Measurements from ENCODE around the gene SF3B1. TPM values are rescaled to one million over a fixed set of nuclear protein-coding genes. Genes with fewer than 3 reads are reported as not detected.

Gene SF3B1
- total RNA-seq, 1 donor from 2014 or later, result 143 TPM

DNA sequence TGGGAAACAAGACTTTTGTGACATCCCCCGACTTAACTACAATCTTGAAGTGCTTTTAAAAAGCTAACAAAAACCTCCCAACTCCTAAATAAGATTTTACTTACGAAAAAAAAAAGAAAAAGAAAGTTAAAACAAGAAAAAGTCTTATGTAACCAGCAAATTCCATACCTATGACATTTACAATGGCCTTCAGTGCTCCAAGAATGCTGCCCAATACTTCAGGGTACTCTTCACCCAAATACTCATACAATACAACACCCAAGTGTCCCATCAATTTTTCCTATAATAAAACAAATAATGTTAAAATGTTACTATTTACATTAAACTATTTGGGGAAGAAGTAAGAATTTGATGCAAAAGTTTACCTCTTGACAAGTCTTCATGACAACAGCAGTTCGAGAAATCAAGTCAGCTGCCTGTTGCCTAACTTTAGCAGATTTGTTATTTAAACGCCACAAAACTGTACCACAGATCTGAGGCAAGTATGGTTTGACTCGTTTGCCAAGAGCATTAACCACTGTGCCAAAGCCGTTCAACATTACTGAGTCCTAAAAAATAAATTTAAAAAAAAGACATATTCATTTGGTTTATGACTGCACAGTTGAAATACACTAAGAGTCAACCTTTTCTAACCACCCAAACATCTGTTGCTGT lies 34.8 kb downstream of the SF3B1 start:
- no peak for DNase-seq
- Histone ChIP-seq H3K9me3 (replicated peaks) (no peaks in the 10 kb centered on the region), H3K36me3 (peaks cover 100% of the 10 kb centered on the region), H3K27me3 (ENCODE audit: low read depth) (no peaks in the 10 kb centered on the region), H3K4me1 (no peaks in the 10 kb centered on the region), H3K27ac (replicated peaks) (no peak overlapping the region), H3K4me3 (no peak overlapping the region)
- TF ChIP-seq, protein P1, sequence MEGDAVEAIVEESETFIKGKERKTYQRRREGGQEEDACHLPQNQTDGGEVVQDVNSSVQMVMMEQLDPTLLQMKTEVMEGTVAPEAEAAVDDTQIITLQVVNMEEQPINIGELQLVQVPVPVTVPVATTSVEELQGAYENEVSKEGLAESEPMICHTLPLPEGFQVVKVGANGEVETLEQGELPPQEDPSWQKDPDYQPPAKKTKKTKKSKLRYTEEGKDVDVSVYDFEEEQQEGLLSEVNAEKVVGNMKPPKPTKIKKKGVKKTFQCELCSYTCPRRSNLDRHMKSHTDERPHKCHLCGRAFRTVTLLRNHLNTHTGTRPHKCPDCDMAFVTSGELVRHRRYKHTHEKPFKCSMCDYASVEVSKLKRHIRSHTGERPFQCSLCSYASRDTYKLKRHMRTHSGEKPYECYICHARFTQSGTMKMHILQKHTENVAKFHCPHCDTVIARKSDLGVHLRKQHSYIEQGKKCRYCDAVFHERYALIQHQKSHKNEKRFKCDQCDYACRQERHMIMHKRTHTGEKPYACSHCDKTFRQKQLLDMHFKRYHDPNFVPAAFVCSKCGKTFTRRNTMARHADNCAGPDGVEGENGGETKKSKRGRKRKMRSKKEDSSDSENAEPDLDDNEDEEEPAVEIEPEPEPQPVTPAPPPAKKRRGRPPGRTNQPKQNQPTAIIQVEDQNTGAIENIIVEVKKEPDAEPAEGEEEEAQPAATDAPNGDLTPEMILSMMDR (IDR thresholded peaks at IDR 0.05; ENCODE audit: borderline replicate concordance), result no peak
- intact Hi-C loops (cut with micrococcal nuclease), result loop anchor here (10.0 kb wide), 3 partner anchors 95 to 635 kb away; partner anchors contain the start of genes GTF3C3 and HSPD1

DNA sequence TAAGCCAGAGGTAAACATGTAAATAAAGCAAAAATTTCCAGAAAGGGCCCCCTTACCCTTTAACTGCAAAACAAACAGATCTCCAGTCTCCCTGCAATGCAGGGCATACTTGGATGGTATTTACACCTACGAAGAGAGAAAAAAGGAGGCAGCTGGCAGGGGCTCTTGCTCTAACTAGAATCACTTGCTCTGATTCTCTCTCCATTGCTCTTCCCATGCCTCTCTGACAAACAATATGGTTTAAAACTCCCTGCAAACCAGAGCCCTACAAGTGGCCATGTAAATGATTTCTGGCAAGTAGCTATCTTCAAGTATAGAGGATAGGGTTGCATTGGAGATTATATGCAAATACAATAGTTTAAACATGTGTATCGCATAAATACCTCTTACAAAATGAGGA lies 35.9 kb downstream of the SF3B1 start:
- Histone ChIP-seq H3K4me3 (no peak overlapping the region), H3K27ac (replicated peaks) (no peak overlapping the region), H3K9me3 (replicated peaks) (no peaks in the 10 kb centered on the region), H3K4me1 (no peaks in the 10 kb centered on the region), H3K27me3 (ENCODE audit: low read depth) (no peaks in the 10 kb centered on the region), H3K36me3 (peaks cover 100% of the 10 kb centered on the region)
- TF ChIP-seq, protein P1 (IDR thresholded peaks at IDR 0.05; ENCODE audit: borderline replicate concordance), result no peak
- intact Hi-C loops (cut with micrococcal nuclease), result loop anchor here (10.0 kb wide), 2 partner anchors 604 to 634 kb away; partner anchors contain the start of gene GTF3C3
- DNase-seq, result no peak

DNA sequence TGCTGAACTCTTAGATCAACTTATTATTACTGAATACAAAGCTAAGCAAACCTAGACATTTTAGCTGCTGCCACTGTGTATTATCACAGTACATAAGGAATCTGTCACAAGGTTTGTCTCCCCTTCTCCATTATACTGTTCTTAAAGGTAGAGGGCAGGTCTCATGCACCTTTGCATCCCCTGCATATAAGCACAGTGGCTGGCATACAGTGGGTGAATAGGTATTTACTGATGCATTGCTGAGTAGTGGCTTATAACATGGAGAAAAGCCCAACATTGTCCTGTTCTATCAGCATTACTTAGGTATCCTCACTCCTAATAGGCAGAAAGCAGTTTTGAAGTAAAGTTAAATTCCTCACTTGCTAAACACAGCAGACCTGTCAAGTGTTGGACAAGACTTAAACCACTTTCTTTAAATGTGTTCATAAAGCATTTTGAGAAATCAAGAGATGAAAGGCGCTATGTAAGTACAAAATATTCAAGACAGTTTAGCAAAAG lies 43.6 kb downstream of the SF3B1 start:
- Histone ChIP-seq H3K36me3 (peaks cover 64% of the 10 kb centered on the region), H3K9me3 (replicated peaks) (no peaks in the 10 kb centered on the region), H3K27me3 (ENCODE audit: low read depth) (no peaks in the 10 kb centered on the region), H3K4me1 (no peaks in the 10 kb centered on the region), H3K4me3 (no peak overlapping the region), H3K27ac (replicated peaks) (no peak overlapping the region)
- no peak for DNase-seq
- intact Hi-C loops (cut with micrococcal nuclease), result loop anchor here (10.0 kb wide), 2 partner anchors 596 to 626 kb away; partner anchors contain the start of gene GTF3C3
- TF ChIP-seq, protein P1 (IDR thresholded peaks at IDR 0.05; ENCODE audit: borderline replicate concordance), result no peak

- TF ChIP-seq, protein P1 (IDR thresholded peaks at IDR 0.05; ENCODE audit: borderline replicate concordance), result no peak
- DNase-seq, result no peak
- intact Hi-C loops (cut with micrococcal nuclease), result no loop called here
- Histone ChIP-seq H3K4me3 (no peak overlapping the region), H3K27me3 (ENCODE audit: low read depth) (no peaks in the 10 kb centered on the region), H3K36me3 (peaks cover 41% of the 10 kb centered on the region), H3K27ac (replicated peaks) (no peak overlapping the region), H3K4me1 (no peaks in the 10 kb centered on the region), H3K9me3 (replicated peaks) (no peaks in the 10 kb centered on the region)
Measured at GRCh38 chr2:197388866-197389587, 45.8 kb downstream of the SF3B1 start.

- intact Hi-C loops (cut with micrococcal nuclease), result no loop called here
- no peaks in the 10 kb centered on the region for H3K27me3 ChIP-seq (ENCODE audit: low read depth)
- no peak for DNase-seq
Measured at GRCh38 chr2:197387179-197387578, 47.6 kb downstream of the SF3B1 start.

More at GRCh38 chr2:197387179-197387578, 47.6 kb downstream of the SF3B1 start:
- Histone ChIP-seq H3K4me3 (no peak overlapping the region), H3K4me1 (no peaks in the 10 kb centered on the region), H3K27ac (replicated peaks) (no peak overlapping the region), H3K36me3 (peaks cover 23% of the 10 kb centered on the region), H3K9me3 (replicated peaks) (no peaks in the 10 kb centered on the region)
- TF ChIP-seq, protein P1 (IDR thresholded peaks at IDR 0.05; ENCODE audit: borderline replicate concordance), result no peak

Measured in left ventricle myocardium inferior (tissue), 1 donor.